Measurements from ENCODE around the gene MRGPRF.

The MRGPRF gene

DNA sequence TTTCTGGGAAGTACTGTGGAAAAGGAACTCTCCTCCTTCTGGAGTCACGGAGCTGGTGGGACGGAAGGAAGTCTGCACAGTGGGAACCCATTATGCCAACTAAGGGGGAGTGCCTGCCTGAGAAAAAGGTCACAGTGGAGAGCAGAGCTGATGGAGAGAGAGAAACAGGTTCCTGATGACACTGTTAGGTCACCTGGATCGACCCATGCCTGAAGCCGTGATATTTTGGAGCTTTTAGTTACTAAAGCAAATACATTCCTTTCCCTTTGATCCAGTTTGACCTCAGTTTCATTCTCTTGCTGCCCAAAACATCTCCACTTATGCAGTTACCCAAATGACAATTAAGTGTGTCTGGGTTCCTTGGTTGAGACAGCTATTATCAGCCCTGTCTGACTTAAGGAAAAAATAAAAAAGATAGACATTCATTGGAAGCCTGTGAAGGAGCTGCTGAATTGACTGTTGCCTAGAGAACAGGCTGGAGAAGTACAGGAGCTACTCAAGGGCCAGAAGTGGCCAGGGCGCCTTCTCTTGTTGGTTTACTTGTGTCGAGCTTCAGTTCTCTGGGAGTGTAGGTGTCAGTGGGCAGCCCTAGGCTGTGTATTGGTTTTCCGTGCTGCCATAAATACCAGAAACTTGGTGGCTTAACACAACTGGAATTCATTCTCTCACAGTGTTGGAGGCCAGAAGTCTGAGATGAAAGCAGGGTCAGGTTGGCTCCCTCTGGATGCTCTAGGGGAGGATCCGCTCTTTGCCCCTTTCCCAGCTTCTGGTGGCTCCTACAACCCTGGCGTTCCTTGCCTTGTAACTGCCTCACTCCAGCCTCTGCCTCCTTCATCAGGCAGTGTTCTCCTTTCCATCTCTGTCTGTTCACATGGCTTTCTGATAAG lies 45.9 kb downstream of the MRGPRF start:
- no peak for DNase-seq (ENCODE audit: low read depth)
- TF ChIP-seq, protein P1, sequence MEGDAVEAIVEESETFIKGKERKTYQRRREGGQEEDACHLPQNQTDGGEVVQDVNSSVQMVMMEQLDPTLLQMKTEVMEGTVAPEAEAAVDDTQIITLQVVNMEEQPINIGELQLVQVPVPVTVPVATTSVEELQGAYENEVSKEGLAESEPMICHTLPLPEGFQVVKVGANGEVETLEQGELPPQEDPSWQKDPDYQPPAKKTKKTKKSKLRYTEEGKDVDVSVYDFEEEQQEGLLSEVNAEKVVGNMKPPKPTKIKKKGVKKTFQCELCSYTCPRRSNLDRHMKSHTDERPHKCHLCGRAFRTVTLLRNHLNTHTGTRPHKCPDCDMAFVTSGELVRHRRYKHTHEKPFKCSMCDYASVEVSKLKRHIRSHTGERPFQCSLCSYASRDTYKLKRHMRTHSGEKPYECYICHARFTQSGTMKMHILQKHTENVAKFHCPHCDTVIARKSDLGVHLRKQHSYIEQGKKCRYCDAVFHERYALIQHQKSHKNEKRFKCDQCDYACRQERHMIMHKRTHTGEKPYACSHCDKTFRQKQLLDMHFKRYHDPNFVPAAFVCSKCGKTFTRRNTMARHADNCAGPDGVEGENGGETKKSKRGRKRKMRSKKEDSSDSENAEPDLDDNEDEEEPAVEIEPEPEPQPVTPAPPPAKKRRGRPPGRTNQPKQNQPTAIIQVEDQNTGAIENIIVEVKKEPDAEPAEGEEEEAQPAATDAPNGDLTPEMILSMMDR (IDR thresholded peaks at IDR 0.05; ENCODE audit: insufficient read depth, low read depth, low read length, missing control alignments), result no peak

GRCh38 chr11:68965901-68966853 lies 46.9 kb downstream of the MRGPRF start:
- no peak overlapping the region for H3K4me3 ChIP-seq (ENCODE audit: low read depth, low read length)
- DNase-seq (ENCODE audit: low read depth), result no peak
- TF ChIP-seq, protein P1 (IDR thresholded peaks at IDR 0.05; ENCODE audit: insufficient read depth, low read depth, low read length, missing control alignments), result no peak

More for the DNA sequence above, 45.9 kb downstream of the MRGPRF start:
- H3K4me3 ChIP-seq (ENCODE audit: low read depth, low read length), result no peak overlapping the region

- no peak overlapping the region for H3K4me3 ChIP-seq (ENCODE audit: low read depth, low read length)
- TF ChIP-seq, protein P1 (IDR thresholded peaks at IDR 0.05; ENCODE audit: insufficient read depth, low read depth, low read length, missing control alignments), result no peak
- no peak for DNase-seq (ENCODE audit: low read depth)
Observed at GRCh38 chr11:68963779-68964178, 49.3 kb downstream of the MRGPRF start.

- TF ChIP-seq, protein P1 (IDR thresholded peaks at IDR 0.05; ENCODE audit: insufficient read depth, low read depth, low read length, missing control alignments), result no peak
- H3K4me3 ChIP-seq (ENCODE audit: low read depth, low read length), result no peak overlapping the region
- DNase-seq (ENCODE audit: low read depth), result peak; percentile 38
Observed at GRCh38 chr11:68962527-68963250, 50.4 kb downstream of the MRGPRF start.

GRCh38 chr11:68961245-68961644 lies 51.8 kb downstream of the MRGPRF start:
- DNase-seq (ENCODE audit: low read depth), result no peak
- TF ChIP-seq, protein P1 (IDR thresholded peaks at IDR 0.05; ENCODE audit: insufficient read depth, low read depth, low read length, missing control alignments), result no peak
- H3K4me3 ChIP-seq (ENCODE audit: low read depth, low read length), result no peak overlapping the region

DNA sequence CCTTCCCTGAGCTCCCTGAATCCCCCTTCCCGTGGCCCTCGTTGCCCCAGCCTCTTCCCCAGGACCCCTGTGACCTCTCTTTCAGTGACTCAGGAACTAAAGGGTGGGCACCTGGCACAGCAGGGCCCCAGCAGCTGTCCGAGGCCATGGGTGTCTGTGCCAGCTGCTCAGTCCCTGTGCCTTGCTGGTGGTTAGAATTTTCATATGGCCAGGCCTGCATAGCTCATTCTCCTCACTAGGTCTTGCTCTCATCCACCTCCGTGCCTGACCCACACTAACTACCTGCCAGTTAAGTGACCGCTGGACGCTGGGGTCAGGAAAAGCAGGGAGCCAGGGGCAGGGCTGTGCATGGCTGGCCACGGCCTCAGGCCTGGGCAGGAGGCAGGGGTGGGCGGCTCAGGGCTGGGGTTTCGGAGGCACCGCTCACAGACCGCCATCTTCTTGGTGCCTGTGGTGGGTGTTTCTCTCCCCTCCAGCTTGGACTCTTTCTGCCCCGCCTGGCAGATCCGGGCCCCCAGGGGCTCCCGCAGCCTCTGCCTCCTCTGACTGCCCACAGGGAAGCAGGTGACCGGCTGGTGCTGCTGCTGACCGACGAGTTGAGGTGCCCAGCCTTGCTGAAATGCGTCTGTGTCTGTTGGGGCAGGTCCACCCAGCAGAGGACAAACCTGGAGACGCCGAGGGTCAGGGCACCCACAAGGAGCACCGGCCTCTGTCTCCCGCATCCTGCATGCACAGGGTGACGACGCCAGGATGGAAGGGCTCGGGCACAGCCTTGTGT lies 52.6 kb downstream of the MRGPRF start:
- no peak overlapping the region for H3K4me3 ChIP-seq (ENCODE audit: low read depth, low read length)
- DNase-seq (ENCODE audit: low read depth), result no peak
- TF ChIP-seq, protein P1 (IDR thresholded peaks at IDR 0.05; ENCODE audit: insufficient read depth, low read depth, low read length, missing control alignments), result no peak

All from GM12865 (cell line).